Body of pancreas (tissue), 4 donors: ENCODE measurements around the gene SPINDOC. TPM values are rescaled to one million over a fixed set of nuclear protein-coding genes. Genes with fewer than 3 reads are reported as not detected.

Experiments
- ATAC-seq: fragments of 150-250 bp; one replicate; pipeline ENCODE4 v1.9.1; 2016
- DNase-seq, 4 donors: peaks; one replicate each; pipeline ENCODE4 v3.0.0-alpha.2; 2019
- H3K27ac ChIP-seq, 4 donors: fragments of 200-600 bp; sonication (generic); 1 replicate in 3 of 4; 2 replicates in 1 of 4; pipeline versions ENCODE4 v1.5.1 to v1.6.1; 2016 to 2019; ENCODE audit warnings: mild to moderate bottlenecking in 1 of 4, mixed read lengths in 1 of 4, moderate library complexity in 1 of 4
- H3K27me3 ChIP-seq, 2 donors: fragments of 200-600 bp; sonication (generic); one replicate each; pipeline ENCODE4 v1.6.0; 2016; ENCODE audit warnings: mild to moderate bottlenecking in 1 of 2
- H3K36me3 ChIP-seq, 2 donors: fragments of 200-600 bp; sonication (generic); replicated peaks in 1 of 2; 2 replicates each; pipeline ENCODE4 v1.5.1; 2016; ENCODE audit warnings: low read depth in 2 of 2; ENCODE audit not compliant: insufficient read depth in 1 of 2
- H3K4me1 ChIP-seq: fragments of 200-600 bp; sonication (generic); one replicate; pipeline ENCODE4 v1.6.0; 2016
- H3K4me3 ChIP-seq, 2 donors: fragments of 200-600 bp; sonication (generic); 1 replicate in 1 of 2; 2 replicates in 1 of 2; pipeline ENCODE4 v1.5.1; 2016 to 2019
- H3K9me3 ChIP-seq, 3 donors: fragments of 200-600 bp; sonication (generic); 1 replicate in 2 of 3; 2 replicates in 1 of 3; pipeline ENCODE4 v1.5.1; 2016
- POLR2A ChIP-seq, 3 donors: fragments of 450-650 bp; IDR thresholded peaks; one replicate each; pipeline ENCODE4 v1.6.1; 2016; ENCODE audit warnings: antibody characterized with exemption in 3 of 3, mild to moderate bottlenecking in 2 of 3
- WGBS, 2 donors: methylation state at CpG; one replicate each; pipeline ENCODE4 v1.1.5; 2017; 5-methylcytosine and 5-hydroxymethylcytosine counted together
- intact Hi-C: fragments of 100-400 bp; cut with DNase I; formaldehyde crosslinking; loops from one replicate; pipeline ENCODE4 v1.15.1; 2023
- total RNA-seq, 2 donors: library from RNA; depleted of rRNA; stranded (reverse); fragments of >200 nt; gene quantifications; one replicate each; pipeline ENCODE4 v1.1.0, GENCODE V29; 2016
- TF ChIP-seq, protein P1 (sequence below), 7 experiments: fragments of 450-650 bp in 4 of 7; fragments of 200-600 bp in 3 of 7; sonication (generic) in 3 of 7; IDR thresholded peaks; one replicate each; pipeline ENCODE4 v1.5.1; 2016 to 2019; ENCODE audit warnings: antibody characterized with exemption in 7 of 7

Gene SPINDOC
- total RNA-seq, 2 donors from 2014 or later: 3.6 to 16.2 TPM

DNA sequence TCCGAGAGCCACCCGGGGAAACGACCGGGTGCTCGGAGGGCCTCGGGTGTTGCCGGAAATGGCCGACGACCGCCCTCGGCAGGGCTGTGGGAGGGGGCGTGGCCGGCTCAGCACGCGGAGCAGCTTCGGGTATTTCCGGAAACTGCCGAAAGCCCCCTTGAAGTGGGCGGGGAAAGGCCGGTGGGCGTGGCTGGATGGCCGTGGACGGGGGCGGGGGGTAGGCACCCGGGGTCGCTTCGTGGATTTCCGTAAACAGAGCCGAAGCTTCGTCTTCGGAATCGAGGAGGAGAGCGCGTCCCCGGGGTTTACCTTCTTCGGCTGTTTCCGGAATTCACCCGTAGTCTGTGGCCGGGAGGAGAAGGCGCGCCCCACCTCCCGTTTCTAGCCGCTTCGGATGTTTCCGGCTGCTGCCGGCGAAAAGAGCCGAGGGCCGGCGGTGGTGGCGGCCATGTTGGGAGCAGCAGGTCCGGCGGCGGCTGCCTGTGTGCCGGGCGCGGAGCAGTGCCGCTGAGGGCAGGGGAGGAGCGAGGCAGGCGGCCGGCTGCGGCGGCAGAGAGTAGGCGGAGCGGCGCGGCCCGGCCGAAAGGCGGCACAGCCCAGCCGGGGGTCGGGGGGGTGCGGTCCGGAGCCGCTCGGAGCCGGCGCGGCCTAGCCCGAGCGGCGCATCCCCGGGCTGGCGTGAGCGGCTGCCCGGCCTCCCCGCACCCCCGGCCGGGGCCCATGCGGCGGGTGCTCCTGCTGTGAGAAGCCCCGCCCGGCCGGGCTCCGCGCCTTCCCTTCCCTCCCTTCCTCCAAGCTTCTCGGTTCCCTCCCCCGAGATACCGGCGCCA lies 25.6 kb downstream of the SPINDOC start, which contains the start of gene MARK2:
Gene MARK2 (plus strand): TSS at position 433 of the 830 bp plus-strand sequence. CDS start 397 bp downstream, at position 830.
- DNase-seq (peak; percentile 98 to 99 (median 99)), ATAC-seq (peak; percentile 88)
- intact Hi-C loops: no loop called here
- Histone ChIP-seq H3K4me3 (peak within 1 kb of the TSS; percentile 72 to 80), H3K27ac (peak within 1 kb of the TSS; percentile 73 to 93 (median 82)), H3K4me1 (peaks cover 53% of the 10 kb centered on the region), H3K27me3 (no peaks in the 10 kb centered on the region), H3K9me3 (no peaks in the 10 kb centered on the region), H3K36me3 (no peaks in the 10 kb centered on the region)
- peak in 2 of 3 donors; percentile 39 to 63 for TF ChIP-seq POLR2A (IDR thresholded peaks at IDR 0.05)
- TF ChIP-seq, protein P1, sequence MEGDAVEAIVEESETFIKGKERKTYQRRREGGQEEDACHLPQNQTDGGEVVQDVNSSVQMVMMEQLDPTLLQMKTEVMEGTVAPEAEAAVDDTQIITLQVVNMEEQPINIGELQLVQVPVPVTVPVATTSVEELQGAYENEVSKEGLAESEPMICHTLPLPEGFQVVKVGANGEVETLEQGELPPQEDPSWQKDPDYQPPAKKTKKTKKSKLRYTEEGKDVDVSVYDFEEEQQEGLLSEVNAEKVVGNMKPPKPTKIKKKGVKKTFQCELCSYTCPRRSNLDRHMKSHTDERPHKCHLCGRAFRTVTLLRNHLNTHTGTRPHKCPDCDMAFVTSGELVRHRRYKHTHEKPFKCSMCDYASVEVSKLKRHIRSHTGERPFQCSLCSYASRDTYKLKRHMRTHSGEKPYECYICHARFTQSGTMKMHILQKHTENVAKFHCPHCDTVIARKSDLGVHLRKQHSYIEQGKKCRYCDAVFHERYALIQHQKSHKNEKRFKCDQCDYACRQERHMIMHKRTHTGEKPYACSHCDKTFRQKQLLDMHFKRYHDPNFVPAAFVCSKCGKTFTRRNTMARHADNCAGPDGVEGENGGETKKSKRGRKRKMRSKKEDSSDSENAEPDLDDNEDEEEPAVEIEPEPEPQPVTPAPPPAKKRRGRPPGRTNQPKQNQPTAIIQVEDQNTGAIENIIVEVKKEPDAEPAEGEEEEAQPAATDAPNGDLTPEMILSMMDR (IDR thresholded peaks at IDR 0.05): peak in 1 of 7 experiments; percentile 17
- 0% methylated on average over 8 to 95 of the region's 100 CpGs for WGBS, 2 donors

DNA sequence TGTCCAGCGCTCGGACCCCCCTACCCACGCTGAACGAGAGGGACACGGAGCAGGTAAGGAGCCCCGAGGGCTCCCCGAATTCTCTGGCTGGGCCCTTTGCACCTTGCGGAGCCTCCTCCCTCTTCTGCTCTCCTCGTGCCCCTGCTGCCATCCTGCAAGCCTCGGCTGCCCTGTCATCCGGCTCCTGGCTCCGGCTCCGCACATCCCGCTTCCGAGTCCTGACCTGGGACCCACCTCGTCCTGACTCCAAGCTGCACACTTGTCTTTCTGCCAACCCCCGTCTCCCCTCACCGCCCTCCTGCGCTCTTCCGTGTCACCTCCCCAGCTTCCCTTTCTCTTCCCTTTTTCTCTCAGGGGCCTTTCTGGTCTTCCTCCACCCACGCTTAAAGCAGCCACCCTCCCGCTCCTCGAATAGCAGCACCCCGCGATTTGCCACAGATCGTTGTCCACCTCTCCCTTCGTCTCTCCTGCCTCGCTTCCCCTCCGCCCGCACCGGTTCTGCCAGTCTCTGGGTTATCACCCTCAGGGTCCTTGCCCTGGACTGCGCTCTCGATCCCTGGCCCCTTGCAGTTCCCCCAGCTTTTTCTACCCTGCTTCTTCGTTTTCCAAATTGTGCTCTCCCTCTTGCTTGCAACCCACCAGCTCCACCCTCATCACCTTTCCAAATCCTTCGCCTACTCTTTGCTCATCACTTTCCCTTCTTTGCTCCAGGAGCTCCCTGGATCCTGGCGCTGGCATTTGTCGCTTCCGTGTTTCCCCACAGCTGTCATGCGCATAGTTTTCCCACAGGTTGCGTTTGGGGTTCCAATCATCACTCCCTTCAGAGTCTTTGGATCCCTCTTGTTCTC lies 26.5 kb downstream of the SPINDOC start:
- 0 to 1% methylated on average over 32 to 36 of the region's 40 CpGs for WGBS, 2 donors
- intact Hi-C loops: no loop called here
- H3K27ac ChIP-seq: peak overlapping the region; percentile 66 to 93 (median 79)
- TF ChIP-seq POLR2A (IDR thresholded peaks at IDR 0.05): peak in 1 of 3 donors; percentile 14
- TF ChIP-seq, protein P1 (IDR thresholded peaks at IDR 0.05): no peak
- ATAC-seq (no peak), DNase-seq (peak; percentile 49 to 63 (median 57))
- H3K27me3 ChIP-seq: no peaks in the 10 kb centered on the region
- H3K9me3 ChIP-seq: no peaks in the 10 kb centered on the region
- H3K4me3 ChIP-seq: peak overlapping the region; percentile 72 to 80
- H3K4me1 ChIP-seq: peaks cover 61% of the 10 kb centered on the region
- no peaks in the 10 kb centered on the region for H3K36me3 ChIP-seq

DNA sequence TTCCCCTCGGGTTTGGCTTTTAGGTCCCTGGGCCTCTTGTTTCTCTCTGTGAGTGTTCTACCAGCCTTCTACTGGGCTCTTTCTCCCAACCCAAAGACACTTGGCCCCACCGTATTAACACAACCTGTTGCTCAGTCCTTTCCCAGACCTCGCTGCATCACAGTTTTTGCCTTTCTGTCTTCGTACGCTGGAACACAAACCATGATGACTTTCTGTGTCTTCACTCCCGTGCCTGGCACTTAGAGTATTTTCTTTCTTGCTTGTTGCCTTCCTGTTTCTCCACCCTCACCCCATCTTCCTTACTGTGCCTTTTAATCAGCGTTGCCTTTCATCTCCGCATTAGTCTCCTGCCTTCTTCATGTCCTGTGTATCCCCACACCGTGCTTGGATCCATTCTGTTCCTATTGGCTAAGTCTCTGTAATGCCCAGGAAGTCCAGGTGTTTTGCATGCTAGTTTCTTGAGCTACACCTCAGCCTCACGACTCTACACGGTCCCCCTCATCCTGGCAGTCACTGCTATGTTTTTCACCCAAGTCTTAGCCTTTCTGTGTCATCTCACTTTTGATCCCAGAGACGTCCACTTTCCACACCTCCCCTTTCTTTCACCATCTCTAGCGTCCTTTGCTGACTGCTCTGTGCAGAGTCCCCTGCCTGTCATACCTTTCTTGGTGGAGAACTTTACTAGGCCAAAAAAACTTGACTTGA lies 27.3 kb downstream of the SPINDOC start:
- Histone ChIP-seq H3K27ac (peak overlapping the region; percentile 36 to 93 (median 79)), H3K9me3 (no peaks in the 10 kb centered on the region), H3K4me3 (peak overlapping the region in 1 of 2 donors; percentile 80), H3K36me3 (no peaks in the 10 kb centered on the region), H3K4me1 (peaks cover 69% of the 10 kb centered on the region), H3K27me3 (no peaks in the 10 kb centered on the region)
- intact Hi-C loops: no loop called here
- ATAC-seq: no peak
- WGBS, 2 donors: 0 to 3% methylated on average over 13 of the region's 13 CpGs
- TF ChIP-seq POLR2A (IDR thresholded peaks at IDR 0.05): no peak
- TF ChIP-seq, protein P1 (IDR thresholded peaks at IDR 0.05): no peak
- DNase-seq: no peak

DNA sequence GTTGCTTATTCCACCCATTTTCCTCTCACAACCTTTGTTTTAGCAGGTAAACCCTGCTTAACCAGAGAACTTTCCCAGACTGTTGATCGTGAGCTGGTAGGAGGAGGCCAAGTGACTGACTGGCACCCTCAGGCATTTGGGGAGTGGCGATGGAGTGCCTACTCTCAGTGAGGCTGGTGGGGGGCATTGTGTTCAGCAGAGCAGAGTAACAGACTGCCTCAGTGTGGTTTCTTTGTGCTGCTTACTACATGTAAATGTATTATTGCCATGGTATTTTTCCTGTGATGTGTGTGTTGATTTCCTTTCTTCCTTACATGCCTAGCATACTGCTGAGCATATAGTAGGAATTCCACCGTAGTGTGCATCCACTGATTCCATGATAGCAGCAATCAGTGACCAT lies 28.3 kb downstream of the SPINDOC start:
- no peak overlapping the region for H3K4me3 ChIP-seq
- DNase-seq (peak in 3 of 4 donors; percentile 32 to 52 (median 40)), ATAC-seq (no peak)
- H3K36me3 ChIP-seq: no peaks in the 10 kb centered on the region
- H3K4me1 ChIP-seq: peaks cover 79% of the 10 kb centered on the region
- no peak for TF ChIP-seq POLR2A (IDR thresholded peaks at IDR 0.05)
- TF ChIP-seq, protein P1 (IDR thresholded peaks at IDR 0.05): no peak
- H3K27me3 ChIP-seq: no peaks in the 10 kb centered on the region
- H3K9me3 ChIP-seq: no peaks in the 10 kb centered on the region
- intact Hi-C loops: no loop called here
- 10% methylated on average over 3 of the region's 3 CpGs for WGBS, 2 donors
- H3K27ac ChIP-seq: peak overlapping the region; percentile 59 to 95 (median 89)
